SK-N-SH (cell line): ENCODE results near the gene NUDT22.

Source experiments
- CHD2 ChIP-seq: fragments of 150-350 bp; IDR thresholded peaks from 2 replicates; pipeline ENCODE4 v1.6.1; 2018; ENCODE audit warnings: low read length; ENCODE audit not compliant: partially characterized antibody
- EP300 ChIP-seq, 2 experiments: IDR thresholded peaks; 2 replicates each; pipeline versions ENCODE4 v1.4.0 to v1.6.1; 2012; ENCODE audit warnings: borderline replicate concordance in 1 of 2, low read depth in 1 of 2, low read length in 1 of 2
- FOXM1 ChIP-seq: IDR thresholded peaks from 2 replicates; pipeline ENCODE4 v1.4.0; 2012; ENCODE audit warnings: low read depth, mild to moderate bottlenecking
- JUND ChIP-seq: IDR thresholded peaks from 2 replicates; pipeline ENCODE4 v1.4.0; 2012
- MEF2A ChIP-seq: IDR thresholded peaks from 2 replicates; pipeline ENCODE4 v1.4.0; 2012; ENCODE audit warnings: low read depth, borderline replicate concordance
- MXI1 ChIP-seq: IDR thresholded peaks from 2 replicates; pipeline ENCODE4 v1.6.1; 2012; ENCODE audit warnings: mild to moderate bottlenecking, low read depth, low read length, improper control_type of control experiment
- NRF1 ChIP-seq: IDR thresholded peaks from 2 replicates; pipeline ENCODE4 v1.6.1; 2012; ENCODE audit warnings: low read depth, mild to moderate bottlenecking, low read length
- POLR2AphosphoS5 ChIP-seq: IDR thresholded peaks from 2 replicates; pipeline ENCODE4 v1.6.1; 2012; ENCODE audit warnings: low read depth, low read length
- RFX5 ChIP-seq: IDR thresholded peaks from 2 replicates; pipeline ENCODE4 v1.6.1; 2012; ENCODE audit warnings: mild to moderate bottlenecking, improper control_type of control experiment, low read length
- TAF1 ChIP-seq: IDR thresholded peaks from 2 replicates; pipeline ENCODE4 v1.6.1; 2012; ENCODE audit warnings: low read depth, mild to moderate bottlenecking, low read length, moderate library complexity, borderline replicate concordance
- TCF12 ChIP-seq: IDR thresholded peaks from 2 replicates; pipeline ENCODE4 v1.4.0; 2012
- TF ChIP-seq, protein P1 (sequence below): IDR thresholded peaks from 2 replicates; pipeline ENCODE4; 2012
- TF ChIP-seq, protein P2 (sequence below): fragments of 200-600 bp; sonication (generic); IDR thresholded peaks from 2 replicates; pipeline ENCODE4 v1.6.1; 2017; ENCODE audit warnings: antibody characterized with exemption, mild to moderate bottlenecking, moderate library complexity
- TF ChIP-seq, protein P3 (sequence below): IDR thresholded peaks from 2 replicates; pipeline ENCODE4 v1.4.0; 2012; ENCODE audit warnings: low read depth

DNA sequence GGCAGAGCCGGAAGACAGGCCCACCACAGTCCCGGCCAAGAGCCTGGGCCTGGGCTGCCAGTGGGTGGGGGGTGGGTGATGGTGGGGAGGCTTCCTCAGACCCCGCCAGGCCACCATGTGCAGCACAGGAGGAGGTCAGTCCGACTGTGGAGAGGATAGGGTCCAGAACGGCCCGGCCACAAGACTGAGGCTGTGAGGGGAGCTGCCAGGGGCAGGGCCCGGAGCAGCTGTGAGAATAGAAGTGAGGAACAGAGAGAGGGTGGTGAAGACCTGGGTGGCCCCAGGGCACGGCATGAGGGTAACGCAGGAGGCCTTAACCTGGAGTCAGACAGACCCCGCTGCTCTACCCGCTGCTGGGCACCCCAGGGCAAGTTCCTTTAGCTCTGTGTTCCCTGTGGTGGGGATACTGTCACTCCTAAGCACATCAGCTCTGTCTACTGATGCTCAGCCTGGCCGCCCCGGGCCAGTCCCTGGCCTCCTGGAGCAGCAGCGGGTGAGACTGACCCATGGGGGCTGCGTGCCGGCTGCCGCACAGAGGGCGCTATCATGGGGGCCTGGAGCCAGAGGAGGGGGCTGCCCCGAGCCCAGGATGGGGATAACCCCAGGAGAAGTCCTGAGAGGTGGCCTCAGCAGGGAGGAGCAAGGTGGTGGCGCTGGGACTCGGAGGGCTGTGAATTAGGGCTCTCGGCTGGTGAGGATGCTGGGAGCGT lies 17.8 kb upstream of the NUDT22 start:
- TF ChIP-seq, protein P1, sequence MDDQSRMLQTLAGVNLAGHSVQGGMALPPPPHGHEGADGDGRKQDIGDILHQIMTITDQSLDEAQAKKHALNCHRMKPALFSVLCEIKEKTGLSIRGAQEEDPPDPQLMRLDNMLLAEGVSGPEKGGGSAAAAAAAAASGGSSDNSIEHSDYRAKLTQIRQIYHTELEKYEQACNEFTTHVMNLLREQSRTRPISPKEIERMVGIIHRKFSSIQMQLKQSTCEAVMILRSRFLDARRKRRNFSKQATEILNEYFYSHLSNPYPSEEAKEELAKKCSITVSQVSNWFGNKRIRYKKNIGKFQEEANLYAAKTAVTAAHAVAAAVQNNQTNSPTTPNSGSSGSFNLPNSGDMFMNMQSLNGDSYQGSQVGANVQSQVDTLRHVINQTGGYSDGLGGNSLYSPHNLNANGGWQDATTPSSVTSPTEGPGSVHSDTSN: no peak
- TF ChIP-seq CHD2 (no peak), MEF2A (no peak), POLR2AphosphoS5 (no peak), FOXM1 (no peak), MXI1 (no peak), JUND (no peak), TAF1 (no peak), EP300 (IDR thresholded peaks at IDR 0.05; ENCODE audit: borderline replicate concordance in 1 of 2, low read depth in 1 of 2, low read length in 1 of 2) (no peak), TCF12 (no peak), NRF1 (no peak), RFX5 (no peak)
- TF ChIP-seq, protein P2, sequence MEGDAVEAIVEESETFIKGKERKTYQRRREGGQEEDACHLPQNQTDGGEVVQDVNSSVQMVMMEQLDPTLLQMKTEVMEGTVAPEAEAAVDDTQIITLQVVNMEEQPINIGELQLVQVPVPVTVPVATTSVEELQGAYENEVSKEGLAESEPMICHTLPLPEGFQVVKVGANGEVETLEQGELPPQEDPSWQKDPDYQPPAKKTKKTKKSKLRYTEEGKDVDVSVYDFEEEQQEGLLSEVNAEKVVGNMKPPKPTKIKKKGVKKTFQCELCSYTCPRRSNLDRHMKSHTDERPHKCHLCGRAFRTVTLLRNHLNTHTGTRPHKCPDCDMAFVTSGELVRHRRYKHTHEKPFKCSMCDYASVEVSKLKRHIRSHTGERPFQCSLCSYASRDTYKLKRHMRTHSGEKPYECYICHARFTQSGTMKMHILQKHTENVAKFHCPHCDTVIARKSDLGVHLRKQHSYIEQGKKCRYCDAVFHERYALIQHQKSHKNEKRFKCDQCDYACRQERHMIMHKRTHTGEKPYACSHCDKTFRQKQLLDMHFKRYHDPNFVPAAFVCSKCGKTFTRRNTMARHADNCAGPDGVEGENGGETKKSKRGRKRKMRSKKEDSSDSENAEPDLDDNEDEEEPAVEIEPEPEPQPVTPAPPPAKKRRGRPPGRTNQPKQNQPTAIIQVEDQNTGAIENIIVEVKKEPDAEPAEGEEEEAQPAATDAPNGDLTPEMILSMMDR: no peak
- TF ChIP-seq, protein P3, sequence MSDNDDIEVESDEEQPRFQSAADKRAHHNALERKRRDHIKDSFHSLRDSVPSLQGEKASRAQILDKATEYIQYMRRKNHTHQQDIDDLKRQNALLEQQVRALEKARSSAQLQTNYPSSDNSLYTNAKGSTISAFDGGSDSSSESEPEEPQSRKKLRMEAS: no peak
